Thyroid gland (tissue), 4 donors: Measurements from ENCODE around the gene GPR78.

Experiments used
- POLR2A ChIP-seq, 2 donors: fragments of 450-650 bp; IDR thresholded peaks; one replicate each; pipeline ENCODE4 v1.6.1; 2017; ENCODE audit warnings: antibody characterized with exemption in 2 of 2, mild to moderate bottlenecking in 2 of 2, moderate library complexity in 1 of 2
- TF ChIP-seq, protein P1 (sequence below), 6 experiments: fragments of 200-600 bp in 3 of 6; fragments of 450-650 bp in 3 of 6; sonication (generic) in 3 of 6; IDR thresholded peaks; one replicate each; pipeline ENCODE4 v1.5.1; 2016 to 2019; ENCODE audit warnings: antibody characterized with exemption in 6 of 6, mild to moderate bottlenecking in 2 of 6, inconsistent platforms in 1 of 6, moderate library complexity in 1 of 6

DNA sequence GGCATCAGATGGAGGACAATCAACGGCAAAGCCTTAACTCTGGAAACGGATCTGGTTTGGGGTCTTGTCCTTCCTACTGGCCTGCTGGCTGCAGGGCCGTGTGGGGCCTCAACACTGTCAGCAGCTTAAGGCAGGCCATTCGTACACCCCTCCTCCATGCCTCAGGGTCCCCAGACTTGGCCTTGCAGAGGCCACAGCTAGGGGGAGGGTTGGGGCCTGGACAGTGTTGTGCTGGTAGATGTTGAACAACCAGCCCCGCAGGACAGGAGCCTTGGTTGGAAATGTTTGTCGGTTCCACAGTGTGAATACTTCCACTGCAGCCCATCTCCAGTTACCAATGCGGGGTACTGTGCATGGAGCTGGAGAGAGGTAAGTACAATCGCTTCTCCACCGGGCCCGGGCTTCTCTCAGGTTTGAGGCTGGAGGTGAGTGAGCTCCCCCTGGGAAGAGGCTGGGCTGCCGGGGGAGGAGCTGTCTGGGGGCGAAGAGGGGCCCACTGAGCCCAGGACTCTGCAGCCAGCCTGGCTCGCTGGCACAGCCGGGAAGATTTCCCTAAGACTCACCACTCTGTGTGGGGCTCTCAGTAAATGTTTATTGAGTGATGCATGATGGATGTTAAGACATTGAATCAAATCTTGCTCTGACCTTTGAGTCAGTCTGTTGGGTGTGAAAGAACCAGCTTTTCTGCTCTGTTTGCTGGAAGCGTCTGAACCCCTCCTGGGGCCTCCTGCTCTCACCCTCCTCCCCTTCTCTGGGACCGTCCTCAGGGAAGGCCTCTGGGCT, 19.7 kb upstream of the GPR78 start:
- TF ChIP-seq POLR2A (IDR thresholded peaks at IDR 0.05): no peak
- TF ChIP-seq, protein P1, sequence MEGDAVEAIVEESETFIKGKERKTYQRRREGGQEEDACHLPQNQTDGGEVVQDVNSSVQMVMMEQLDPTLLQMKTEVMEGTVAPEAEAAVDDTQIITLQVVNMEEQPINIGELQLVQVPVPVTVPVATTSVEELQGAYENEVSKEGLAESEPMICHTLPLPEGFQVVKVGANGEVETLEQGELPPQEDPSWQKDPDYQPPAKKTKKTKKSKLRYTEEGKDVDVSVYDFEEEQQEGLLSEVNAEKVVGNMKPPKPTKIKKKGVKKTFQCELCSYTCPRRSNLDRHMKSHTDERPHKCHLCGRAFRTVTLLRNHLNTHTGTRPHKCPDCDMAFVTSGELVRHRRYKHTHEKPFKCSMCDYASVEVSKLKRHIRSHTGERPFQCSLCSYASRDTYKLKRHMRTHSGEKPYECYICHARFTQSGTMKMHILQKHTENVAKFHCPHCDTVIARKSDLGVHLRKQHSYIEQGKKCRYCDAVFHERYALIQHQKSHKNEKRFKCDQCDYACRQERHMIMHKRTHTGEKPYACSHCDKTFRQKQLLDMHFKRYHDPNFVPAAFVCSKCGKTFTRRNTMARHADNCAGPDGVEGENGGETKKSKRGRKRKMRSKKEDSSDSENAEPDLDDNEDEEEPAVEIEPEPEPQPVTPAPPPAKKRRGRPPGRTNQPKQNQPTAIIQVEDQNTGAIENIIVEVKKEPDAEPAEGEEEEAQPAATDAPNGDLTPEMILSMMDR (IDR thresholded peaks at IDR 0.05): no peak
